Breast epithelium (tissue), 3 donors: ENCODE measurements around the gene ZNF750.

Source experiments
- CTCF ChIP-seq, 3 donors: fragments of 450-650 bp; IDR thresholded peaks; one replicate each; pipeline ENCODE4 v1.5.1; 2016 to 2017; ENCODE audit warnings: antibody characterized with exemption in 3 of 3, mild to moderate bottlenecking in 3 of 3, moderate library complexity in 3 of 3
- POLR2A ChIP-seq: fragments of 450-650 bp; IDR thresholded peaks from one replicate; pipeline ENCODE4 v1.6.1; 2016; ENCODE audit warnings: antibody characterized with exemption, mild to moderate bottlenecking, moderate library complexity
- POLR2AphosphoS5 ChIP-seq, 3 donors: sonication (generic); formaldehyde crosslinking; IDR thresholded peaks; one replicate each; pipeline ENCODE4 v1.6.1; 2017; ENCODE audit warnings: antibody characterized with exemption in 3 of 3

DNA sequence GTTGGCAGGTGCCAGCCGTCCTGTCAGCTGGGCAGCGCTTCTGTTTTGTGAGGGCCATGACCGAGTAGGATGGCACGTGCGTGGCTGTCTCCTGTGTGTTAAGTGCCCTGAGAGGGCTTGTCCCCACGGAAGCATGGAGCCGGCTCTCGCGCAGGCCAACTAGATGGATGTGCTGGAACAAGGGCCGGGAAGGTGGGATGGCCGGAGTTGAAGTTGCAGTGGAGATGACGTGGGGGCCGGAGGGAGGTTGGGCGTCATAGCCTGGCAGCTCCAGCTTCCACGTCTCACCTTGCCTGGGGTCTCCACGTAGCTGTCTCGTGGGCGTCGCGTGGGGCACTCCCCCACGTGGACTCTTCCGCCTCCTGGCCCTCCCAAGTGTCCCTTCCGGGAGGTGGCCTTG lies 60.3 kb downstream of the ZNF750 start:
- TF ChIP-seq CTCF (IDR thresholded peaks at IDR 0.05) (no peak), POLR2A (no peak), POLR2AphosphoS5 (IDR thresholded peaks at IDR 0.05) (no peak)
